GM21360 (cell line): ENCODE results near the gene SERTAD3.
"Not testable (repeated sequence)": the region's sequence is repeated elsewhere in the genome, so short reads cannot be mapped to it uniquely, and the experiment has no call there.

Experiments used
- ATAC-seq: cut with Tn5 transposase; IDR thresholded peaks from one replicate; pipeline ENCODE4 v1.9.1; 2021; ENCODE audit warnings: mild to moderate bottlenecking, moderate library complexity; ENCODE audit not compliant: unreplicated experiment

Gene SERTAD3, protein sequence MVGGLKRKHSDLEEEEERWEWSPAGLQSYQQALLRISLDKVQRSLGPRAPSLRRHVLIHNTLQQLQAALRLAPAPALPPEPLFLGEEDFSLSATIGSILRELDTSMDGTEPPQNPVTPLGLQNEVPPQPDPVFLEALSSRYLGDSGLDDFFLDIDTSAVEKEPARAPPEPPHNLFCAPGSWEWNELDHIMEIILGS

DNA sequence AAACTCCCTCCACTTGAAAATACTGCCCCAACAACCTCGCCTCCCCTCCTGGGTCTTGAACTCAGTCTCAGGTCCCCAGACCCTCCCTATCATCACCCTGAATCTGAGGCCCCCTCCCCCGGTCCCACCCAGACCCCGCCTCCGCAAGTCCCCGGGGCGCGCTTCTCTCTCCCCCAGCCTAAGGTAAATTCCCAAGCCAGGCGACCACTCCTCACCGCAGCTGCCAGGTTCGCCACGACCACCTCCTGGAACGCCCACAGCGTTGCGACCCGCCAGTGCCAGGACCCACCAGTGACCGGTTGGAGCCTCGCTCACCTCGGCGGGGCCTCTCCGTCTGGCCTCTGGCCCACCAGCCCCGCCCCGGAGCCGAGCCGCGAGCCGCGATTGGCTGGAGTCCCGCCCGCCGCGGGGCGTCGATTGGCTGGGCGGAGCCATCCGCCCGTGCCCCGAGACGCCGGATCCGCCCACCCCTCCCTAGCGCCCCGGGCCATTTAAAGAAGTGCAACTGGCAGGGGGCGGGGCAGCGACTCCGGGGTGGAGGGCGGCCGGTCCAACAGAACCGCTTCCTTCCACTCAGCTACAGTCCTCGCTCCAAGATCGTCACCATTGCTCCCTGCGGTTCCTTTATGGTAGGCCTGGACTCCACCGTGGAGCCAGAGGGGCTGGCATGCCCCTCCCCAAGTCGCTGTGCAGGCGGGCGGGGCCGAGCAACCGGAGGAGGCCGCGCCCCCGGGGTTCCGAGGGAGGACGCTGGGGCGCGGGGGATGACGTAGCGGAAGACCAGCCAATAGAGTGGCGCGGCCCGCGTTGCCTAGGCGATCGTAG lies at the start of gene SERTAD3:
Gene SERTAD3, minus strand, starts transcription at position 336 of the 825 bp plus-strand sequence. CDS start 2,255 bp downstream, outside the sequence.
- peak; percentile 63 for ATAC-seq

DNA sequence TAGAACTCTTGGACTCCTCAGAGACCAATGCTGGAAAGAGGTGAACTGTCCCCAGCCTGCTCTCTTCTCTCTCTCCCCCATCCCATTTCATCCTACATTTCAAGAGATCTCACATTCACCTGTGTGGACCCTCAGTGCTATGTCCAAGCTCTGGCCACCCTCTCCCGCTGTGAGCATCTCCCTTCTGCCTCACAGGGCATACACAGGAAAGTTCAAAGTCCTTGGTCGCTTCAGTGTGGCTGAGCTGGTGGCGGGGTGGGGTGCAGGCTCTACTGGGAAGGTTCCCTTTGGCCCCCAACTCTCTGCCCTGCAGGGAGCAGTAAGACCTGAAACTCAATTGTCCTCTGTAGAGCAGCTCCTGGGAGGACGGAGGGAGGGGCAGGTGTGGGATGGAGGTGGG lies 49.6 kb upstream of the SERTAD3 start:
- ATAC-seq = no peak

DNA sequence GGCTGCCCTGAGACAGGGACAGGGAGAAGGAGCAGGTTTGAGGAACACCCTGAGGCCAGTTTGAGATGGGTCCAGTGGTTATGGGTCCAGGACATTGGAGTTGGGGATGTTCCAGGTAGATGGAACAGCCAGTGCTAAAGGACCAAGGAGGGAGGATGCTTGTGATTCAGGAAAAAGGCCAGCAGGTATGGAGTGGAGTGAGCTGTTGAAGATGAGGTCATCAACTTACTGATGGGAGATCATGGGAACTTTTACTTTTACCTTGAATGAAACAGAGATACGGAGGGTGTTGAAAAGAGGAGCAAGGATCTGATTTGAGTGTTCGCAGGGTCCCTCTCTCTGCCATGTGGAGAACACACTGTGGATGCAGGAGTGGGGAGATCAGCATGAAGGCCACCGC lies 48.1 kb upstream of the SERTAD3 start:
- ATAC-seq = no peak

DNA sequence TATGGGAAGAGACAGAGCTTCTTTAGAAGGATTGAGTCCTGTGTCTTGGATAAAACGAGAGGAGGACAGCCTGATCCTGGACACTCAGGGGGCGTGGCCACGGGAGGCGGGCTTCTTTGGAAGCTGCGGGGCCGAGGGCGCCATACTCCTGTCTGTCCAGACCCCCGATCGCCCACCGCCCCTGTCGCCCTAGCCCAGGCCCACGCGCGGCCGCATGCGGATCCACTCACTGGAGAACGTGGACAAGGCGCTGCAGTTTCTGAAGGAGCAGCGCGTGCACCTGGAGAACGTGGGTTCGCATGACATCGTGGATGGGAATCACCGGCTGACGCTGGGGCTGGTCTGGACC lies 45.7 kb upstream of the SERTAD3 start:
- ATAC-seq = no peak

DNA sequence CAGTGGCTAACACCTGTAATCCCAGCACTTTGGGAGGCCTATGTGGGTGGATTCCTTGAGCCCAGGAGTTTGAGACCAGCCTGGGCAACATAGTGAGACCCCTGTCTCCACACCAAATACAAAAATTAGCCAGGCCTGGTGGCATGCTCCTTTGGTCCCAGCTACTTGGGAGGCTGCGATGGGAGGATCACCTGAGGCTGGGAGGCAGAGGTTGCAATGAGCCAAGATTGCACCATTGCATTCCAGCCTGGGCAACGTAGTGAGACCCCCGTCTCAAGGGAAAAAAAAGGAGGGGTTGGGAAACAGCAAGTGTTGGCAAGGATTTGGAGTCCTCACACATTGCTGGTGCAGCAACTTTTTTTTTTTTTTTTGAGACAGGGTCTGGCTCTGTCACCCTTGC lies 41.9 kb upstream of the SERTAD3 start:
- no peak for ATAC-seq

DNA sequence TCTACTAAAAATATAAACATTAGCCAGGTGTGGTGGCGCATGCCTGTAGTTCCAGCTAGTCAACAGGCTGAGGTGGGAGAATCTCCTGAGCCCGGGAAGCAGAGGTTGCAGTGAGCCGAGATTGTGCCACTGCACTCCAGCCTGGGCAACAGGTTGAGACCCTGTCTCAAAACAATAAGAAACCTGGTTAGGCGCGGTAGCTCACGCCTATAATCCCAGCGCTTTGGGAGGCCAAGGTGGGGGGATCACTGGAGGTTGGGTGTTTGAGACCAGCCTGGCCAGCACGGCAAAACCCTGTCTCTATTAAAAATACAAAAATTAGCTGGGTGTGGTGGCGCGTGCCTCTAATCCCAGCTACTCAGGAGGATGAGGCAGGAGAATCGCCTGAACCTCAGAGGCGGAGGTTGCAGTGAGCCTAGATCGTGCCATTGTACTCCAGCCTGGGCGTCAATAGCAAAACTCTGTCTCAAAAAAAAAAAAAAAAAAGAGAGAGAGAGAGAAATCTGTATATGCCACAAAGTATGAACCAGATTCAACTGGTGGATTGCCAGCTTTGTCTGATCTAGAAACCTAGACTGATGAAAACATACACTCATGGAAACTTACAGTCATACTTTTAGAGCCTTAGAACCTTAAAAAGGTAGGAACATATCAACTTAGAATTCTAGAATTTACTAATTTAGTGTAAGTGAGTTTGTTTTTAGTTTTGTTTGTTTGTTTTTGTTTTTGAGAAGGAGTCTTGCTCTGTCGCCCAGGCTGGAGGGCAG lies 31.9 kb upstream of the SERTAD3 start:
- not testable (repeated sequence) for ATAC-seq

DNA sequence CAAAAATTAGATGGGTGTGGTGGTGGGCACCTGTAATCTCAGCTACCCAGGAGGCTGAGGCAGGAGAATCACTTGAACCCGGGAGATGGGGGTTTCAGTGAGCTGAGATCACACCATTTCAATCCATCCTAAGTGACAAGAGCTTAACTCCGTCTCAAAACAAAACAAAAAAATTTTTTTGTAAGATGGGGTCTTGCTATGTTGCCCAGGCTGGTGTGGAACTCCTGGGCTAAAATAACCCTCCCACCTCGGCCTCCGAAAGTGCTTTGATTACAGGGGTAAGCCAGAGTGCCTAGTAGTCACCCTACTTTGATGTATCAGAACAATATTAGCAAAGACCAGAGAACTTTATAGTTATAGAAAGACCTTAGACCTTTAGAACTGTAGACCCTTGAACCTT lies 30.6 kb upstream of the SERTAD3 start:
- no peak for ATAC-seq

DNA sequence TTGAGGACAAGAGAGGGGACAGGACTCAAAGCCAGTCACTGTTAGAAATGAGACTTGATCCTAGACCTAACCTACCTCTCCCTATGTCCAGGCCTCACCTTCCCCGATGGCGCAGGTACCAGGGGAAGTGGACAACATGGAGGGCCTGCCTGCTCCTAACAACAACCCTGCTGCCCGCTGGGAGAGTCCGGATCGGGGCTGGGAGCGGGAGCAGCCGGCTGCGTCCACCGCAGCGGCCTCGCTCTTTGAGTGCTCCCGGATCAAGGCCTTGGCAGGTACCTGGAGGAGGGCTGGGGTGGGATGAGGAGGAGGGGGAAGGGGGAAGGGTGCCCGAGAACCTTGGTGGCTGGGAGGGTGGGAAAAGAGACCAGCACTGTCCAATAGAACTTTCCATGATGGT lies 28.4 kb upstream of the SERTAD3 start:
- ATAC-seq = no peak

DNA sequence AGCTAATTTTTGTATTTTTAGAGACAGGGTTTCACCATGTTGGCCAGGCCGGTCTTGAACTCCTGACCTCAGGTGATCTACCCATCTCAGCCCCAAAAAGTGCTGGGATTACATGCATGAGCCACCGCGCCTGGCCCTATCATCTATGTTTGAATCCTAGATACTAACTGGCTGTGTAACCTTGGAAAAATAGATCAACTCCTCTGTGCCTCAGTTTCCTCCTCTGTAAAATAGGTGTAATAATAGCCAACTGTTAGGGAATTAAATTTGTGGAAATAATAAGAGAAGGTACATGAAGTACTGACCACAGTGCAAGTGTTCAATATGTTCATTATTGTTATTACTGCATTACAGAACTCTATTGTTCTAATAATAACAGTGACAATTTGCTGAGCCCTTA lies 27.0 kb upstream of the SERTAD3 start:
- no peak for ATAC-seq

DNA sequence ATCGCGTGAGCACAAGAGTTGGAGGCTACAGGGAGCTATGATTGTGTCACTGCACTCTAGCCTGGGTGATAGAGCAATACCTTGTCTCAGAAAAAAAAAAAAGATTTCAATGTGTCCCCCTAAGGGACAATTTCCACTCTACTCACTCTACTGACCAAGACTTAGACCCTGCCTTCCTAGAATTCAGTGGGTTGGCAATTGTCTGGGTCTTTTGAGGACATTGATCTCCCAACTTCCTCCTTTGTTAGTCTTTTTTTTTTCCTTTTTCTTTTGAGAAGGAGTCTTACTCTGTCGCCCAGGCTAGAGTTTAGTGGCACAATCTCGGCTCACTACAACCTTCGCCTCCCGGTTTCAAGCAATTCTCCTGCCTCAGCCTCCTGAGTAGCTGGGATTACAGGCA lies 24.9 kb upstream of the SERTAD3 start:
- ATAC-seq = no peak

DNA sequence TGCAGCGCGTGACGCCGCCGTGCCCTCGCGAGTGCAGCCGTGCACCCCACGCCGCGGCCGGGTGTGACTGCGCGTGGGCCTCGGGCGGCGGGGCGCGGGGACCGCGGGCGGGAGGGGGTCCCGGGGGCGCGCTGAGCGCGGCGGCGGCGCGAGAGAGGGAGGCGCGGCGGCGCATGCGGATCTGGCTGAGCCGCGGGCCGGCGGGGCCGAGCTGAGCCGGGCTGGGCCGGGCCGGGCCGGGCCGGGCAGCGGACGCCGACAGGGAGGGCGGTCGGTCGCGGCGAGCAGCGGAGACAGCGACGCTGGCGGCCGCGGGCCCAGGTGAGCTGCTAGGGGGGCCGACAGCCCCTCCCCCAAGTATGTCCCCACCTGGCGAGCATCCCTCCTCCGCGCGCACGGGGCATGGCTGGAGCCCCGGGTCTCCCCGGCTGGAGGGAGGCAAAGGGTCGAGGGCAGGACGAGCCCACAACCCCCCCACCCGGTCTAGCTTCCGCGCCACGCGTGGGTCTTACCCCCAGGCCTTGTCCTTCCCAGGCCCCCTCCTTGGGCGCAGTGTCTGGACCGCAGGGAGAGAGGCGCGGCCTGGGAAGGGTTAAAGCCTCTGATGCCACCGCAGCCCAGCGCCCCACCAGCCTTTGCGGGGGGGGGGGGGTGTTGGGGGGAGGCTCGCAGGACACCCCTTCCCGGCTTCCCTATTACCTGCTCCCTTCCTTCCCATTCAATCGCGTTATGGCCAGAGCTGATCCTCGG lies 23.0 kb upstream of the SERTAD3 start, which contains the start of gene SPTBN4:
Gene SPTBN4, plus strand, starts transcription at position 17 of the 750 bp plus-strand sequence. CDS start 5,621 bp downstream, outside the sequence.
- no peak for ATAC-seq

DNA sequence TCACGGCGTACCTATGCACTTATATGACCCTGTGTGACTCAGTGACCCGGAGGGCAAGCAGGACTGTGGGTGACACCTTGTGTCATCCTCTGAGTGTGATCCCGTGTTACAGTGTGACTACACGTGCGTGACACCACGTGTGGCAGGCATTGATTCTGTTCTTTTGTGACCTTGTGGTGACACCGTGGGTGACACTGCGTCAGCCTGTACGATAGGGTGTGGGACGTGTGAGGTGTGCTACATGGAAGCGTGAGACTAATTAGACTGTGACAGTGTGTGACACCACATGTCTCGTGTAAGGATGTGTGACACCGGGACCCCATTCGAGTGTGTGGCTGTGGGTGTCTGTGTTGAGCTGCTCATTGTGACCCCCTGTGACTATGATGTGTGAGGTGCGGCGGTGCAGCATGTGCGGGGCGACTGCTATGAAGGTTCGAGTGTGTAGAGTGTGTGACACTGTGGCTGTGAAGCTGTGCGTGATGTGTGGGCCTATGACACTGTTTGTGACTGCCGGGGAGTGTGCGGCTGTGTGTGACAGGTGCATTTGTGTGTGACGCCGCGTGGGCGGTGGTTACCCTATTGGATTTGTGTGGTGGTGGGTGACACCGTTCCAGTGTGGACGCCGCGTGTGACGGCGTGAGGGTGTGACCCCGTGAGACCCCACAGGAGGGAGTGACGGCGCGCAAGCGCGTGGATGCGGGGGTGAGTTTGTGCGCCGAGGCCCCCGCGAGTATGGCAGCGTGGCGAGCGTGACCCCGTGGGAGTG lies 22.3 kb upstream of the SERTAD3 start:
- ATAC-seq = peak; percentile 27

DNA sequence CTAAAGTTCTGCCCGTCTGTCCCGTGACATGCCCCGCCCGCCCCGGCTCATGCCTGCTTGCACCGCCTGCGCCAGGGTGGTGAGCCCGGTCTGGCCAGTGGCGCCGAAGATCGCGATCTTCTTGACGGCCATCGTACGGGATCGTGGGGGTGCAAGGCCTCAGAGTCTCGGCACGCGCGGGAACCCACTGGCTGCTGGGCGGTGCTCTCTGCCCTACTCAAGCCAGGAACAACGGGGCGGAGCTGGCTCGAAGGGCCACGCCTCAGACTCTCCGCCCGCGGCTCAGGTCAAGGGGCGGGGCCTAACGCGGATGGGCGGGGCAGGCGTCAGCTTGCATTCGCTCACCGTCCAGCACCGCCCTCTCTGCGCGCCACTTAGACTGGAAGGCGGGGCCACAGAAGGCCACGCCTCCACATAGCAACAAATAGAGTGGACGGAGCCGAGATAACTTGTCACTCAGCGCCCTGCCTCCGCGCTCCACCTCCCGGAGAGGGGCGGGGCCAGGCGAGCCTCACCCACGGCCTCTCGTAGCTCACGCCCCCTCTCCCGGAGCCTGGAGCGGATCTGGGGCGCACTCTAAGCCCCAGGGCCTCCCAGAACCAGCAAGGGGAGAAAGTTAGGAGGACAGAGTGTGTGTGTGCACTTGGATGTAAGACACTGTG lies 21.6 kb upstream of the SERTAD3 start, which contains the start of gene BLVRB:
Gene BLVRB, minus strand, starts transcription at position 189 of the 662 bp plus-strand sequence. Its CDS starts 57 bp downstream, at position 132.
- peak; percentile 70 for ATAC-seq

DNA sequence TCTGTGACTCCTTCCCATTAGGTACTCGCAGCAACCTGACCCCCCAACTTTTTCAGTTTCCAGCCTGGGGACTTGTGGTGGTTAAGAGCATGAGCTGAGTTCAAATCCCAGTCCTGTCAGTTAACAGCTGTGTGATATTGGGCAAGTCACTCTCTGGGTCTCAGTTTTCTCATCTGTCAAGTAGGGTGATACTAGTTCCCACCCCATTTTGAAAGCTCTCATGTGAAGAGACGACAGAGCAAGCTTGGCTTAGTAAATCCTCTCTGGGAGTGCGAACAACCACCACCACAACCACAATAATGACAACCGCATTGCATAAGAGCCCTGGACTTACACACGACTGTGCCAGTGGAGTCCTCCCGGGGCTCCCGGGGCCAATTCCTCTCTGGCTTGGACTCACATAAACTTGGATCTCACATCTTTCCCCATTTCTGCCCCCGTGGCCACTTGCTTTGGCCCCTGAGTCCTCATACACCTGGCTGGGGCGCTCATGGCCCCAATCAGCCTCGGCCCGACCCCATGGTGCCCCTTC lies 21.0 kb upstream of the SERTAD3 start:
- no peak for ATAC-seq

DNA sequence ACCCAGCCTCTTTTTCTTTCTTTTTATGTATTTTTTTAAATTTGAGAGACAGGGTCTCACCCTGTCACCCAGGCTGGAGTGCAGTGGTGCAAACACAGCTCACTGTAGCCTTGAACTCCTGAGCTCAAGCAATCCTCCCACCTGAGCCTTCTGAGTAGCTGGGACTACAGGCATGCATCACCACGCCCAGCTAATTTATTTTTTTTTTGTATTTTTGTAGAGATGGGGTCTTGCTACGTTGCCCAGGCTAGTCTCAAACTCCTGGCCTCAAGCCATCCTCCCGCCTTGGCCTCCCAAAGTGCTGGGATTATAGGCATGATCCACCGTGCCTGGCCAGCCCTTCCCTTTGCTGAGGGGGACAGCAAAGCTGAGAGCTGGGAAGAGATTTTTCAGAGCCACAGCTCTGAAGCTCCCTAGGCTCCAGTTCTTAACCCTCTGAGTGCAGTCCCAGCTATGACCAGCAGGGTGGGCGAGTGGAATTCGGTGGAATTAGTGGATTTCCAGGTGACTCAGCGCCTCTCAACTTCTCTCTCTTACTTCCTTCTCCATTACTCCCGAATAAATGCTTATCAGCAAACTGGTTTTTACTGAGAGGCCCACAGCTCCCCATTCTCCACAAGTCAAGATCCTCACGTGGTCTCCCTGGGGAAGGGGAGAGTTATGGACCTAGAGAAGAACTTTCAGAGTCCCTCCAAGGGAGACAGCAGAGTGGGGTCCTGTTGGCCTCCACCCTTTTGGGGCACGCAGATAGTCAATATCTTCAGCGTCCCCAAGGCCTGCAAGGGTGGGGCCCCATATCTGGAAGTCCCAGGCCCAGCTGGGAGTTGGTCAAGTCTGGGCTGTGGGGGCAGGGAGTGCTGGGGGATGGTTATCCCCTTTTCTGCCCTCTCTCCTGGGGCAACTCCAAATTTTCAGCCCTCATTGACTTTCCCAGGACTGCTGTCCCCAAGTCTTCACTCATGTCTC lies 20.2 kb upstream of the SERTAD3 start:
- ATAC-seq = no peak

DNA sequence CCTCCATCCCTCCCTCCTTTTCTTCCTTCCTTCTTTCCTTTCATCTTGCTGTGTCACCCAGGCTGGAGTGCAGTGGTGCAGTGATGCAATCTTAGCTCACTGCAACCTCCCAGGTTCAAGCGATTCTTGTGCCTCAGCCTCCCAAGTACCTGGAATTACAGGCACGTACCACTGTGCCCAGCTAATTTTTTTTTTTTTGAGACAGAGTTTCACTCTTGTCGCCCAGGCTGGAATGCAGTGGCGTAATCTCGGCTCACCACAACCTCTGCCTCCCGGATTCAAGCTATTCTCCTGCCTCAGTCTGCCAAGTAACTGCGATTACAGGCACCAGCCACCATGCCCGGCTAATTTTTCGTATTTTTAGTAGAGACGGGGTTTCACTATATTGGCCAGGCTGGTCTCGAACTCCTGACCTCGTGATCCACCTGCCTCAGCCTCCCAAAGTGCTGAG lies 19.5 kb upstream of the SERTAD3 start:
- not testable (repeated sequence) for ATAC-seq

DNA sequence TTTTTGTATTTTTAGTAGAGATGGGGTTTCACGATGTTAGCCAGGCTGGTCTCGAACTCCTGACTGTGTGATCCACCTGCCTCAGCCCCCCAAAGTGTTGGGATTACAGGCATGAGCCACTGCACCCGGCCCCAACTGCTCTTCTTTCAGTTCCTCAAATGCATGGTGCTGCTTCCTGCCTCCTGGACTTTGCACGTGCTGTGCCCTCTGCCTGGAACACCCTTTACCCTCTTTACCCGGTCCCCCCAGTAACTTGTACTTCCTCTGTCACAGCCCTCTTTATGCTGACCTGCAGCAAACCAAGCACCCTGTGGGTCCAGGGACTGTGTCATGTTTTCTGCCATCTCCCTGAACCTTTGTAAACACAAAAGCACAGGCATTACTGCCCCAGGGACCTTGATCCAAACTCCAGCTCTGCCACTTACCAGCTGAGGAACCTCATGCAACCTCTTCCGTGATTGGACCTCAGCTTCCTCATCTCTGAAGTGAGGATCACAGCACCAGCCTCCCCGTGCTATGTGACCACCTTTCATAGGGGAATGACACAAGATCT lies 17.6 kb upstream of the SERTAD3 start:
- no peak for ATAC-seq

DNA sequence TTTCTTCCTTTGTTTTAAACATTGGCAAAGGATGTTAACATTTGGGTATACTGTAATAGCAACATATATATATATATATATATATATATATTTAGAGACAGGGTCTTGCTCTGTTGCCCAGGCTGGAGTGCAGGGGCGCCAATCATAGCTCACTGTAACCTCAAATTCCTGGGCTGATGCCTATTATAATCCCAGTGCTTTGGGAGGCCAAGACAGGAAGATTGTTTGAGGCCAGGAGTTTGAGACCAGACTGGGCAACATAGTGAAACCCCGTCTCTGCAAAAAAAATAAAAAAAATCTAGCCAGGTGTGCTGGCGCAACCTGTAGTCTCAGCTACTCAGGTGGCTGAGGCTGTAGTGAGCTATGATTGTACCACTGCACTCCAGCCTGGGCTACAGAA lies 16.1 kb upstream of the SERTAD3 start:
- no peak for ATAC-seq
